K562 (cell line): ENCODE measurements around the gene ENG. TPM values are rescaled to one million over a fixed set of nuclear protein-coding genes. Genes with fewer than 3 reads are reported as not detected.
A peak's percentile ranks its signal among the peaks of the same experiment; 100 is the strongest.

Experiments used
- FOXK2 ChIP-seq, 2 experiments: fragments of 450-650 bp; IDR thresholded peaks in 1 of 2; conservative IDR thresholded peaks in 1 of 2; 2 replicates each; pipeline ENCODE4 v1.6.1; 2016; ENCODE audit warnings: low read depth in 2 of 2, mild to moderate bottlenecking in 1 of 2
- HNRNPL ChIP-seq: fragments of 200-400 bp; formaldehyde crosslinking; IDR thresholded peaks from 2 replicates; pipeline ENCODE4 v1.6.1; 2017; ENCODE audit warnings: low read depth, mild to moderate bottlenecking, low read length
- KDM1A ChIP-seq, 2 experiments: fragments of 450-650 bp; IDR thresholded peaks; 2 replicates each; pipeline ENCODE4 v1.6.1; 2016; ENCODE audit warnings: mild to moderate bottlenecking in 2 of 2
- KDM5B ChIP-seq: fragments of 200-600 bp; sonication (generic); IDR thresholded peaks from 2 replicates; pipeline ENCODE4 v1.6.1; 2012; ENCODE audit warnings: low read depth, mild to moderate bottlenecking, moderate library complexity, low read length, control low read depth, inconsistent platforms; ENCODE audit not compliant: insufficient replicate concordance
- KLF16 ChIP-seq: IDR thresholded peaks from 2 replicates; pipeline ENCODE4 v1.6.1; 2016; ENCODE audit warnings: antibody characterized with exemption
- MED1 ChIP-seq: sonication (generic); formaldehyde crosslinking; IDR thresholded peaks from 2 replicates; pipeline ENCODE4 v1.8.1; 2023; ENCODE audit warnings: missing genetic modification reagents, borderline replicate concordance
- PHB2 ChIP-seq: fragments of 450-650 bp; IDR thresholded peaks from 2 replicates; pipeline ENCODE4 v1.6.1; 2017; ENCODE audit warnings: low read depth
- PHF8 ChIP-seq: fragments of 200-600 bp; sonication (generic); IDR thresholded peaks from 2 replicates; pipeline ENCODE4 v1.6.1; 2012; ENCODE audit warnings: mixed run types, mild to moderate bottlenecking, inconsistent platforms, low read length, moderate library complexity, borderline replicate concordance
- POLR2G ChIP-seq: fragments of 200-400 bp; formaldehyde crosslinking; IDR thresholded peaks from 2 replicates; pipeline ENCODE4 v1.6.1; 2017; ENCODE audit warnings: low read depth, mild to moderate bottlenecking, antibody characterized with exemption, low read length, moderate library complexity
- U2AF1 ChIP-seq: fragments of 200-400 bp; formaldehyde crosslinking; optimal IDR thresholded peaks from 2 replicates; pipeline ENCODE3; 2017; ENCODE audit warnings: mild to moderate bottlenecking, low read depth, low read length, moderate library complexity
- ZC3H4 ChIP-seq: sonication (generic); formaldehyde crosslinking; IDR thresholded peaks from 2 replicates; pipeline ENCODE4 v1.9.0; 2021; ENCODE audit warnings: missing genetic modification reagents, borderline replicate concordance
- ZNF311 ChIP-seq: fragments of 250-450 bp; sonication (Bioruptor Pico); IDR thresholded peaks from 2 replicates; pipeline ENCODE4 v1.4.0; 2020; ENCODE audit warnings: mild to moderate bottlenecking, moderate library complexity
- ZNF436 ChIP-seq: fragments of 250-450, 450-650 bp; sonication (Bioruptor Pico); formaldehyde crosslinking; IDR thresholded peaks from 2 replicates; pipeline ENCODE4 v1.7.0; 2020; ENCODE audit warnings: mild to moderate bottlenecking
- ZNF717 ChIP-seq: fragments of 250-450 bp; sonication (Bioruptor Pico); IDR thresholded peaks from 2 replicates; pipeline ENCODE4 v1.5.0; 2021
- ZNF79 ChIP-seq: fragments of 250-450 bp; sonication (Bioruptor Pico); IDR thresholded peaks from 2 replicates; pipeline ENCODE4 v1.4.0; 2020; ENCODE audit warnings: low read depth, mild to moderate bottlenecking, moderate library complexity
- polyA plus RNA-seq, 8 experiments: library from polyadenylated mRNA; depleted of rRNA in 4 of 8; stranded (reverse) in 5 of 8; unstranded in 3 of 8; fragments of >200 nt; fragmentation: Nextera tagmentation in 2 of 8; fragmentation: Illumina TruSeq in 1 of 8; extraction: Ambion mirVana in 2 of 8; extraction: Trizol in 1 of 8; gene quantifications; 2 replicates each; pipeline versions ENCODE4 v1.2.1 to v1.2.3, GENCODE V29; 2011 to 2014; ENCODE audit warnings: inconsistent platforms in 1 of 8, missing spikeins in 1 of 8
- total RNA-seq, 7 experiments: library from RNA; depleted of rRNA in 6 of 7; stranded (reverse); fragments of >200 nt in 6 of 7; fragmentation: Illumina TruSeq in 2 of 7; extraction: Trizol in 2 of 7; gene quantifications; 2 replicates each; pipeline versions ENCODE4 v1.2.1 to v1.2.3, GENCODE V29; 2011 to 2021; ENCODE audit warnings: low replicate concordance in 1 of 7
- TF ChIP-seq, protein P1 (sequence below): fragments of 450-650 bp; IDR thresholded peaks from 2 replicates; pipeline ENCODE4 v1.7.0; 2016; ENCODE audit warnings: borderline replicate concordance
- TF ChIP-seq, protein P2 (sequence below): fragments of 450-650 bp; IDR thresholded peaks from 2 replicates; pipeline ENCODE4 v1.6.1; 2018; ENCODE audit warnings: mild to moderate bottlenecking, low read depth; ENCODE audit not compliant: partially characterized antibody
- TF ChIP-seq, protein P3 (sequence below): IDR thresholded peaks from 2 replicates; pipeline ENCODE4 v1.6.1; 2014; ENCODE audit warnings: antibody characterized with exemption
- TF ChIP-seq, protein P4 (sequence below): IDR thresholded peaks from 2 replicates; pipeline ENCODE4 v1.6.1; 2012; ENCODE audit warnings: low read depth, low read length, improper control_type of control experiment, borderline replicate concordance
- TF ChIP-seq, protein P5 (sequence below): sonication (generic); formaldehyde crosslinking; IDR thresholded peaks from 2 replicates; pipeline ENCODE4 v1.8.1; 2023; ENCODE audit warnings: mild to moderate bottlenecking, missing genetic modification reagents, moderate library complexity

The ENG gene
- total and polyA plus RNA-seq, 9 of the 15 experiments (the other 6 are each of a cell fraction or from before 2014, with no cell fraction given): 0.04 to 0.40 (median 0.14) TPM; not detected in 1

DNA sequence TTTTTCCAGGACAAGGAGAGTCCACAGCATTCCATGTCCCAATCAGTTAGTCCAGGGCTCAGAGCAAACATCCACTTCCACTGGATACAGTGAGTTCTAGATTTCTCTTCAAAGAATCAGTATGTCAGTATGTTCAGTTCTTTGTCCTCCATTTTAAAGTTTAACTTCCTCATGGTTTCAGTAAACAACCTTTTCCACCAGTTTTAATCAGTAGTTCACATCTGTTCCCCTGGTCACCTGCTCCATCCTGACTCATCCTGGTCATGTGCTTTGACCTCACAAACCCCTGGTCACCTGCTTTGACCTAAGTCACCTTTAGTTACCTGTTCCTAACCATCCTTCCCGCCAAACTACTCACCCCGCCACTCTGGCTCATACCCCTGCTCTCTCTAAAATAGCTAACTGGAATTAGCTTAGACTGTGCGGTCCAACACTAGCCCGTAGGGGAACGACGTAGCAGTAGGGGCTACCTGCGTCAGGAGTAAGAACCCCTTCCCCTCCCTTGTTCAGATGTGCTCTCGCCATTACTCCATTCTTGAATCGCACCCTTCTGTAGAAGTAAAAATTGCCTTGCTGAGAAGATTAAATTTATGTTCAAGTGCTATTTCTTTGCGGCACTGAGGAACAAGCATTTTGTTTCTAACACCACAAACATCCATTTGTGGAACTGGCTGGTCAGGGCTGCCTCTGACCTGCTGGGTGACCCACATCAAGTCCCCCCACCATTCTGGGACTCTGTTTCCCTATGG lies 5.5 kb downstream of the ENG start (continued):
- TF ChIP-seq POLR2G (no peak), ZNF79 (CRISPR knock-in tag) (no peak), KDM1A (IDR thresholded peaks at IDR 0.05) (no peak), ZNF717 (CRISPR knock-in tag) (no peak), MED1 (CRISPR knock-in tag) (no peak), PHB2 (no peak), KDM5B (no peak), ZC3H4 (CRISPR knock-in tag) (no peak), FOXK2 (conservative IDR thresholded peaks at IDR 0.05 in 1 of 2, IDR thresholded peaks at IDR 0.05 in 1 of 2; ENCODE audit: low read depth in 2 of 2) (peak in 1 of 2 experiments; percentile 58; a peak in 1 of 4 replicates), PHF8 (no peak), U2AF1 (no peak), ZNF311 (CRISPR knock-in tag) (no peak), ZNF436 (CRISPR knock-in tag) (no peak), HNRNPL (no peak), KLF16 (no peak)
- TF ChIP-seq, protein P1, sequence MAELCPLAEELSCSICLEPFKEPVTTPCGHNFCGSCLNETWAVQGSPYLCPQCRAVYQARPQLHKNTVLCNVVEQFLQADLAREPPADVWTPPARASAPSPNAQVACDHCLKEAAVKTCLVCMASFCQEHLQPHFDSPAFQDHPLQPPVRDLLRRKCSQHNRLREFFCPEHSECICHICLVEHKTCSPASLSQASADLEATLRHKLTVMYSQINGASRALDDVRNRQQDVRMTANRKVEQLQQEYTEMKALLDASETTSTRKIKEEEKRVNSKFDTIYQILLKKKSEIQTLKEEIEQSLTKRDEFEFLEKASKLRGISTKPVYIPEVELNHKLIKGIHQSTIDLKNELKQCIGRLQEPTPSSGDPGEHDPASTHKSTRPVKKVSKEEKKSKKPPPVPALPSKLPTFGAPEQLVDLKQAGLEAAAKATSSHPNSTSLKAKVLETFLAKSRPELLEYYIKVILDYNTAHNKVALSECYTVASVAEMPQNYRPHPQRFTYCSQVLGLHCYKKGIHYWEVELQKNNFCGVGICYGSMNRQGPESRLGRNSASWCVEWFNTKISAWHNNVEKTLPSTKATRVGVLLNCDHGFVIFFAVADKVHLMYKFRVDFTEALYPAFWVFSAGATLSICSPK: no peak
- TF ChIP-seq, protein P2, sequence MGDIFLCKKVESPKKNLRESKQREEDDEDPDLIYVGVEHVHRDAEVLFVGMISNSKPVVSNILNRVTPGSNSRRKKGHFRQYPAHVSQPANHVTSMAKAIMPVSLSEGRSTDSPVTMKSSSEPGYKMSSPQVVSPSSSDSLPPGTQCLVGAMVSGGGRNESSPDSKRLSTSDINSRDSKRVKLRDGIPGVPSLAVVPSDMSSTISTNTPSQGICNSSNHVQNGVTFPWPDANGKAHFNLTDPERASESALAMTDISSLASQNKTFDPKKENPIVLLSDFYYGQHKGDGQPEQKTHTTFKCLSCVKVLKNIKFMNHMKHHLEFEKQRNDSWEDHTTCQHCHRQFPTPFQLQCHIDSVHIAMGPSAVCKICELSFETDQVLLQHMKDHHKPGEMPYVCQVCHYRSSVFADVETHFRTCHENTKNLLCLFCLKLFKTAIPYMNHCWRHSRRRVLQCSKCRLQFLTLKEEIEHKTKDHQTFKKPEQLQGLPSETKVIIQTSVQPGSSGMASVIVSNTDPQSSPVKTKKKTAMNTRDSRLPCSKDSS: peak; percentile 97
- TF ChIP-seq, protein P3, sequence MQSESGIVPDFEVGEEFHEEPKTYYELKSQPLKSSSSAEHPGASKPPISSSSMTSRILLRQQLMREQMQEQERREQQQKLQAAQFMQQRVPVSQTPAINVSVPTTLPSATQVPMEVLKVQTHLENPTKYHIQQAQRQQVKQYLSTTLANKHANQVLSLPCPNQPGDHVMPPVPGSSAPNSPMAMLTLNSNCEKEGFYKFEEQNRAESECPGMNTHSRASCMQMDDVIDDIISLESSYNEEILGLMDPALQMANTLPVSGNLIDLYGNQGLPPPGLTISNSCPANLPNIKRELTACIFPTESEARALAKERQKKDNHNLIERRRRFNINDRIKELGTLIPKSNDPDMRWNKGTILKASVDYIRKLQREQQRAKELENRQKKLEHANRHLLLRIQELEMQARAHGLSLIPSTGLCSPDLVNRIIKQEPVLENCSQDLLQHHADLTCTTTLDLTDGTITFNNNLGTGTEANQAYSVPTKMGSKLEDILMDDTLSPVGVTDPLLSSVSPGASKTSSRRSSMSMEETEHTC: 0 out of 2 replicates have a peak, but pooled peaks have one; percentile 45
- TF ChIP-seq, protein P4, sequence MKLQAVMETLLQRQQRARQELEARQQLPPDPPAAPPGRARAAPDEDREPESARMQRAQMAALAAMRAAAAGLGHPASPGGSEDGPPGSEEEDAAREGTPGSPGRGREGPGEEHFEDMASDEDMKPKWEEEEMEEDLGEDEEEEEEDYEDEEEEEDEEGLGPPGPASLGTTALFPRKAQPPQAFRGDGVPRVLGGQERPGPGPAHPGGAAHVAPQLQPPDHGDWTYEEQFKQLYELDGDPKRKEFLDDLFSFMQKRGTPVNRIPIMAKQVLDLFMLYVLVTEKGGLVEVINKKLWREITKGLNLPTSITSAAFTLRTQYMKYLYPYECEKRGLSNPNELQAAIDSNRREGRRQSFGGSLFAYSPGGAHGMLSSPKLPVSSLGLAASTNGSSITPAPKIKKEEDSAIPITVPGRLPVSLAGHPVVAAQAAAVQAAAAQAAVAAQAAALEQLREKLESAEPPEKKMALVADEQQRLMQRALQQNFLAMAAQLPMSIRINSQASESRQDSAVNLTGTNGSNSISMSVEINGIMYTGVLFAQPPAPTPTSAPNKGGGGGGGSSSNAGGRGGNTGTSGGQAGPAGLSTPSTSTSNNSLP: no peak
- TF ChIP-seq, protein P5, sequence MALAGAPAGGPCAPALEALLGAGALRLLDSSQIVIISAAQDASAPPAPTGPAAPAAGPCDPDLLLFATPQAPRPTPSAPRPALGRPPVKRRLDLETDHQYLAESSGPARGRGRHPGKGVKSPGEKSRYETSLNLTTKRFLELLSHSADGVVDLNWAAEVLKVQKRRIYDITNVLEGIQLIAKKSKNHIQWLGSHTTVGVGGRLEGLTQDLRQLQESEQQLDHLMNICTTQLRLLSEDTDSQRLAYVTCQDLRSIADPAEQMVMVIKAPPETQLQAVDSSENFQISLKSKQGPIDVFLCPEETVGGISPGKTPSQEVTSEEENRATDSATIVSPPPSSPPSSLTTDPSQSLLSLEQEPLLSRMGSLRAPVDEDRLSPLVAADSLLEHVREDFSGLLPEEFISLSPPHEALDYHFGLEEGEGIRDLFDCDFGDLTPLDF (CRISPR knock-in tag): no peak
